HEK293T (cell line): Measurements from ENCODE around the gene MYBBP1A.

Experiments used
- CTCF ChIA-PET: fragments of 350-600 bp; formaldehyde crosslinking; extraction: SDS; loops from one replicate; lab custom pipeline; 2021; ENCODE audit warnings: antibody characterized with exemption, inconsistent platforms; lab: Yijun Ruan, JAX
- POLR2A ChIA-PET: fragments of 350-600 bp; formaldehyde crosslinking; extraction: SDS; loops from one replicate; lab custom pipeline; 2020; ENCODE audit warnings: antibody characterized with exemption, inconsistent platforms; lab: Yijun Ruan, JAX
- DNase-seq: peaks from one replicate; pipeline ENCODE4 v3.0.0; 2012; ENCODE audit warnings: mixed read lengths; ENCODE audit errors: extremely low spot score
- ARNT ChIP-seq: fragments of 450-650 bp; IDR thresholded peaks from 2 replicates; pipeline ENCODE4 v1.6.1; 2017; ENCODE audit warnings: mild to moderate bottlenecking
- BHLHE40 ChIP-seq: fragments of 450-650 bp; IDR thresholded peaks from 2 replicates; pipeline ENCODE4 v1.6.1; 2016; ENCODE audit warnings: mild to moderate bottlenecking, moderate library complexity, borderline replicate concordance
- CTBP1 ChIP-seq: fragments of 450-650 bp; IDR thresholded peaks from 2 replicates; pipeline ENCODE4 v1.6.1; 2016; ENCODE audit warnings: borderline replicate concordance
- ELF4 ChIP-seq: fragments of 450-650 bp; IDR thresholded peaks from 2 replicates; pipeline ENCODE4 v1.6.1; 2017; ENCODE audit warnings: antibody characterized with exemption
- FOXA1 ChIP-seq: fragments of 450-650 bp; IDR thresholded peaks from 2 replicates; pipeline ENCODE4 v1.6.1; 2016; ENCODE audit warnings: mild to moderate bottlenecking
- FOXK2 ChIP-seq: fragments of 450-650 bp; IDR thresholded peaks from 2 replicates; pipeline ENCODE4 v1.6.1; 2016; ENCODE audit warnings: mild to moderate bottlenecking
- FOXM1 ChIP-seq: fragments of 450-650 bp; IDR thresholded peaks from 2 replicates; pipeline ENCODE4 v1.6.1; 2017; ENCODE audit warnings: mild to moderate bottlenecking, borderline replicate concordance
- HDGF ChIP-seq: fragments of 450-650 bp; IDR thresholded peaks from 2 replicates; pipeline ENCODE4 v1.6.1; 2017; ENCODE audit warnings: antibody characterized with exemption, borderline replicate concordance
- L3MBTL2 ChIP-seq: fragments of 450-650 bp; conservative IDR thresholded peaks from 2 replicates; pipeline ENCODE4 v1.6.1; 2016; ENCODE audit warnings: mild to moderate bottlenecking
- LEF1 ChIP-seq: fragments of 450-650 bp; IDR thresholded peaks from 2 replicates; pipeline ENCODE4 v1.6.1; 2017; ENCODE audit warnings: mild to moderate bottlenecking, borderline replicate concordance
- NFRKB ChIP-seq: fragments of 450-650 bp; IDR thresholded peaks from 2 replicates; pipeline ENCODE4 v1.6.1; 2016; ENCODE audit warnings: mild to moderate bottlenecking, moderate library complexity
- PKNOX1 ChIP-seq: fragments of 450-650 bp; IDR thresholded peaks from 2 replicates; pipeline ENCODE4 v1.6.1; 2016
- SP1 ChIP-seq: fragments of 450-650 bp; IDR thresholded peaks from 2 replicates; pipeline ENCODE4 v1.6.1; 2017
- SUZ12 ChIP-seq: fragments of 450-650 bp; IDR thresholded peaks from 2 replicates; pipeline ENCODE4 v1.6.1; 2016; ENCODE audit warnings: mild to moderate bottlenecking
- TARDBP ChIP-seq: fragments of 450-650 bp; IDR thresholded peaks from 2 replicates; pipeline ENCODE4 v1.6.1; 2016
- ZNF384 ChIP-seq: fragments of 450-650 bp; IDR thresholded peaks from 2 replicates; pipeline ENCODE4 v1.6.1; 2016

MYBBP1A gene

DNA sequence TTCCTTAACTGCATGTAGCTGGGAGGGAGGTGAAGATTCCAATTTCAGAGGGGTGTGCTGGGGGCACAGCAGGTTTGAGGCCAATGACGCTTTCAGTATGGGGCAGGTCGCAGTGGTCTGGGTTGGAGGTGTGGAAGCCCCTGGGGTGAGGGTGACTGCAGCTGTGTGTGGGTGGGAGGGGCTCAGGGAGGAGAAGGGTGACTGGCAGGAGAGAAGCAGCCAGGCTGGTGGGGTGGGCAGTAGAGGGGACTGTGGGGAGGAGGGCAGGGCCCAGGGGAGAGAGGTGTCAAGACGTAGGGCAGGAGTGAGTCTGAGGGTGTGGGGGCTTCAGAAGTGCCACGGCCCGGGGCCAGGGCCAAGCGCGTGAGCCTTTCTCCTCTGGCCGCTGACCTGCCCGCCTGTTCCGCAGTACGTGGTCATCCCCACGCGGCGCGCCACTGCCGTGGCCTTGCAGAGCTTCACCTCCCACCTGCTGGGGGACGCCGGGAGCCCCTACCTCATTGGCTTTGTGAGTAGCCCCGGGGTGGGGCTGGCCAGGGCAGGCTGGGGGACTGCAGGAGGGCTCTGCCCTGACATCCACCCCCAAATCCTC is 19.4 kb downstream of the MYBBP1A start:
- DNase-seq = no peak
- POLR2A ChIA-PET = interaction anchor here (1.4 kb wide), 1 partner anchor 20 kb away, joined by 6 read pairs; the partner anchor contains the start of gene MYBBP1A
- CTCF ChIA-PET = no interaction called here
- no peak for TF ChIP-seq ARNT
- no peak for TF ChIP-seq FOXK2
- TF ChIP-seq SUZ12 = no peak
- no peak for TF ChIP-seq CTBP1
- TF ChIP-seq LEF1 = no peak
- no peak for TF ChIP-seq PKNOX1
- no peak for TF ChIP-seq ELF4
- TF ChIP-seq FOXA1 = no peak
- TF ChIP-seq TARDBP = no peak

- CTCF ChIA-PET = no interaction called here
- POLR2A ChIA-PET = interaction anchor here (1.4 kb wide), 1 partner anchor 20 kb away, joined by 6 read pairs; the partner anchor contains the start of gene MYBBP1A
- TF ChIP-seq TARDBP = no peak
- TF ChIP-seq FOXA1 = no peak
- no peak for TF ChIP-seq ARNT
- no peak for TF ChIP-seq PKNOX1
- TF ChIP-seq BHLHE40 = no peak
- TF ChIP-seq FOXK2 = no peak
- no peak for TF ChIP-seq CTBP1
- TF ChIP-seq L3MBTL2 = no peak
- no peak for TF ChIP-seq ZNF384
- no peak for TF ChIP-seq SP1
- no peak for TF ChIP-seq ELF4
- no peak for TF ChIP-seq HDGF
- no peak for DNase-seq
These were observed 20.1 kb downstream of the MYBBP1A start for GRCh38 chr17:4534928-4535666.

DNA sequence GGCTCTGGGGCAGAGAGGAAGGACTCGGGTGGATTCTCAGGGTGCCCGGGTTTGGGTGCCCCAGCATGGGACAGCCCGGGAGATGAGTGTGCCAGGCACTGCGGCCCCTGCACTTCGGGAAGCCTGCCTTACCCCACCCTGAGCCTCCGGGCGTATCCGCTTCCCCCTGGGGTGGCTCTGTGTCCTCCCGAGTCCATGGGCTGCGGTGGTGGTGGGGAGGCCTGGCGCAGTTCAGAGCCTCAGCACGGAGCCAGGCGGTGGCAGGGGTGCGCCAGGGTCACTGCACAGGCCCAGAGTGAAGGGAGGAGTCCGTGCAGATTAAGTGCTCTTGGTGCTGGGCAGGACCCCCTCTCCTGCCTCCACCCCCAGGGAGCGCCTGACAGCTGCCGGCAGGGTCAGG is 20.7 kb downstream of the MYBBP1A start:
- CTCF ChIA-PET = no interaction called here
- DNase-seq = no peak
- POLR2A ChIA-PET = interaction anchor here (1.4 kb wide), 1 partner anchor 21 kb away, joined by 6 read pairs; the partner anchor contains the start of gene MYBBP1A
- no peak for TF ChIP-seq LEF1
- no peak for TF ChIP-seq NFRKB
- TF ChIP-seq ELF4 = no peak
- TF ChIP-seq FOXM1 = no peak
- TF ChIP-seq CTBP1 = no peak
- TF ChIP-seq BHLHE40 = no peak
- TF ChIP-seq HDGF = no peak
- no peak for TF ChIP-seq FOXA1
- TF ChIP-seq SP1 = no peak
- TF ChIP-seq TARDBP = no peak
- TF ChIP-seq ARNT = no peak
- TF ChIP-seq SUZ12 = no peak
- no peak for TF ChIP-seq PKNOX1
- no peak for TF ChIP-seq FOXK2
- no peak for TF ChIP-seq ZNF384
- no peak for TF ChIP-seq L3MBTL2

DNA sequence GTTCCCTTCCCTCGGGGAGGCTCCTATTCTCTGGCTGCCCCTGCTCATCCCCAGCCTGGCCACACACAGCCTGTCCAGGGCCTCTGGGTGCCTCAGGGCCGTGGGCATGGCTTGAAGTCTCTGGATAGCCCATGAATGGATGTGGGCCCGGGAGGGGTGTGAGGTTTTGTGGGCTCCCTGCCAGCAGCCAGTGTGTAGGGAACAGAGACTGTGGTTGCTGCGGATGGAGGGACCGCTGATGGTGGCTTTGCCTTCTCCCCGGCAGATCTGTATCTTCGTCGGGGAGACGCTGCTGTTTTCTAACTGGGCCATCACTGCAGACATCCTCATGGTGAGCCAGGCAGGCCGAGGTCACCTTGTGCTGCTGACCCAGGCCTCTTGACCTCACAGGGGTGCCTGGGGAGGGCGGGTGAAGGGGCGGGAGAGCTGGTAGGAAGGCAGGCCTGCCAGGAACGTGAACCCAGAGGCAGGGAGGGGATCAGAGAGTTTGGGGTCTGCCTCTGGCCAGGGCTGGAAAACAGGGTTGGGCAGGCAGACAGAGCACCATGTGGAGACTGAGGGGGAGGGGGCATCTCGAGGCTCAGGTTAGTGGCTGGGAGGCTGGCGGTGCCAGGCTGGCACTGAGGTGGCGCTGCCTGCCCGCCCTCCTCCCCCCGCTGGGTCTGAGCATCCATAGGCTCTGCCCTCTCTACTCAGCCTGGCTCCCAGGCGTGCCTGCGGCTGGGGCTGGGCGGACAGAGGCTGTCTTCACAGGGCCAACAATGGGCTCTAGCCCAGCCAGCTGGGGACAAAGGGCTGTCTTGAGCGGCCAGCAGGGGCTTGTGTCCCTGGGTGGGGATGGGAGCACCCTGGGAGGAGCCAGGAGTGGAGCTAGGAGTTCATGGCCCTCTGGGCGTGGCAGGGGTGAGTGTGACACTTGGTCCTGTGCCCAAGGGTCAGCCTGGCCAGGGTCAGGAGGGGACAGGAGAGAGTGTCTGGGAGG is 21.4 kb downstream of the MYBBP1A start:
- POLR2A ChIA-PET = no interaction called here

GRCh38 chr17:4532860-4533522 is 22.2 kb downstream of the MYBBP1A start:
- no peak for DNase-seq
- ChIA-PET CTCF (no interaction called here), POLR2A (no interaction called here)
- no peak for TF ChIP-seq LEF1
- TF ChIP-seq L3MBTL2 = no peak
- no peak for TF ChIP-seq SP1
- TF ChIP-seq ARNT = no peak
- TF ChIP-seq TARDBP = no peak
- TF ChIP-seq BHLHE40 = no peak

More for the DNA sequence above, 21.4 kb downstream of the MYBBP1A start:
- CTCF ChIA-PET = no interaction called here
- DNase-seq = no peak
- TF ChIP-seq TARDBP (no peak), FOXM1 (no peak), ARNT (no peak), NFRKB (no peak), ZNF384 (no peak), SP1 (no peak), BHLHE40 (no peak), CTBP1 (no peak), L3MBTL2 (no peak), FOXK2 (no peak), FOXA1 (no peak)
